Endometrial microvascular endothelial cells (primary cell): ENCODE data around the gene MPIG6B. TPM values are rescaled to one million over a fixed set of nuclear protein-coding genes. Genes with fewer than 3 reads are reported as not detected.

Experiments
- in situ Hi-C: cut with HindIII; loops from 2 replicates; pipeline ENCODE4 v1.10.0; 2017; ENCODE audit warnings: low sequenced_read_pairs, low pct_unique_long_range_greater_than_20kb; ENCODE audit errors: inconsistent ontology term
- total RNA-seq: library from RNA; depleted of rRNA; stranded (reverse); fragments of >200 nt; gene quantifications from one replicate; pipeline ENCODE4 v1.2.3, GENCODE V29; 2015; ENCODE audit errors: inconsistent ontology term

Gene MPIG6B
- total RNA-seq, 1 donor from 2014 or later: not detected

DNA sequence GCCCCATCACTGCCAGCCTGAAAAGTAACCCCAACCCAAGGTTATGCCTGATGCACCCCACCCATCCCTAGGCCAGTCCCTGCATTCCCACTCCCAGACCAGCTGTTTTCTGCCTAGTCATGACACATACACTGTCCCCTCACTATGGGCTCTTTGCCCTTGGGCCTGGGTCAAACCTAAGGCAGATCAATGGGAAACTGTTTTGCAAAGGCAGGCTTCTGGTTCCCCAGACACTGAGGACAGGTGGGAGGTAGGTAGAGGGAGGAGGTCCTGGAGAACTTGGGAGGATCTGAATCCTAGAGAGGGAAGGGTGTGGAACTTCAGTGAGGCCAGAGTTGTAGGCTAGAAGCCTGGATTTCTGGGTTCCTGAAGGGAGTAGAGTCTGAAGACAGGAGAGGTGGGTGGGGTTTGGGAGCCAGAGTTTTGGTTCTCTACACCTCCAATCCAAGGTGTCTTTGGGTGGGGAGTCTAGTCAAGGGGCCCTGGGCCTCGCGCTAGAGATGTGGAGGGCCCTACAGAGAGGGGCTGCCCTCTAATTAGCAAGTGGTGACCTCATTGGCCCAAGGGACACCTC, 11.2 kb downstream of the MPIG6B start:
- in situ Hi-C loops: no loop called here

DNA sequence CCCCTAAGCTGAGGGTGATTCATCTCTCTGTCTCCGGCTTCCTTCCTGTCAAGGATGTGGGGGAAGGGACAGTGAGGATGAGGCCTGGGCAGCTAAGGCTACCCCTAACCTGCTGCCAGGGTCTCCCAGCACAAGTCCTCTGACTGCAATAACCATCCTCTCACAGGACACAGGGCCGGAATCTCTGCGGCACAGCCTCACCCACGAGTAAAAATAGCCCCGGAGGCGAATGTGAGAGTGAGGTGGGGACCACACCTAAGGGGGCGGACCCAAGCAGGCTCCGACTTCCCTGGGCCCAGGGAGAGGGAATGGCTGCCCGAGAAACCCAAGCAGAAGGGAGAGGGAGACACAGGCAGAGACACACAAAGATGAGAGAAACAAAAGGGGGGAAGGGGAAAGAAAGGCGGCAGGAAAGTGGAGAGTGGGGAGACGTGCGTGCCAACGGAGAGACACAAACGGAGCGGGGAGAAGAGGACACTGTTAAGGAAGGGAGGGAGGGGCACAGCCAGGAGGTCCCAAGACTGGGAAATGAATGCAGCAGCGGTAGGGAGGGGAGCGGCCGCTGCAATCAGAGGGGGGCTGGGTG, 11.7 kb downstream of the MPIG6B start:
- in situ Hi-C loops: no loop called here

DNA sequence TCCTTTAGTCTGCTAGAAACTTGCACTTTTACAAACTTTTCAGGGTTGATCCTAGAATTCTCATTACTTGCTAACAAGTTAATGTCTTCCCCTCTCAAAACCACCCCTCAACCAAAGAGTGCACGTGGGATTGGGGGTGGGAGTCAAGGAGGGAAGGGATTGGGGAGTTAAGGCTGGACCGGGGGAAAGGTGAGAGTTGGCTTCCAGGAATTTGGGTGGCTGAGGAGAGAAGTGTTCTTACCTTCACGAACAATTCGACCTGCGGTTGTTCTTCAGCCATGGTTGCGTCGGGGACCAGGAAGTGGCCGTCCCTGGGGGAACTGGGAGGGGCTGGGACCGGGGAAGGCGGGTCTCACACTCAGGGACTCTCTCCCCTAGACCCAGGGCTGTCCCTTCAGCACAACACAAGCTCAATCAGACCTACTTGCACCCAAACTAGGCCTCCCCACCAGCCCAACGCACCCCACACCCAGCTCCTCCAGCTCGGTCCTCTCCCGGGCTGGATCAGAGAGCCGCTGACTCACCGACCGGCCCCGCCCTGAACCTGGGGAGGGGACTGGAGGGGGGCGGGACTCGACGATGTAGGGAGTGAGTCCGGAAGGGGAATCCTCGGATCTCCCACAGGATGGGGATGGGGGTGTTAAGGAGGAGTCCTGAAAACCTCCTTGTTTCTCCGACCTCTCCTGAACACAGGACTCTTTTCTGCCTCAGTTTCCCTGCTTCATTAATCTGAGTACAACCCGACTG, 13.0 kb downstream of the MPIG6B start, which contains the start of gene CLIC1:
Gene CLIC1, minus strand, starts transcription at position 510 of the 747 bp plus-strand sequence. Its CDS starts 230 bp downstream, at position 280.
- in situ Hi-C loops: no loop called here

DNA sequence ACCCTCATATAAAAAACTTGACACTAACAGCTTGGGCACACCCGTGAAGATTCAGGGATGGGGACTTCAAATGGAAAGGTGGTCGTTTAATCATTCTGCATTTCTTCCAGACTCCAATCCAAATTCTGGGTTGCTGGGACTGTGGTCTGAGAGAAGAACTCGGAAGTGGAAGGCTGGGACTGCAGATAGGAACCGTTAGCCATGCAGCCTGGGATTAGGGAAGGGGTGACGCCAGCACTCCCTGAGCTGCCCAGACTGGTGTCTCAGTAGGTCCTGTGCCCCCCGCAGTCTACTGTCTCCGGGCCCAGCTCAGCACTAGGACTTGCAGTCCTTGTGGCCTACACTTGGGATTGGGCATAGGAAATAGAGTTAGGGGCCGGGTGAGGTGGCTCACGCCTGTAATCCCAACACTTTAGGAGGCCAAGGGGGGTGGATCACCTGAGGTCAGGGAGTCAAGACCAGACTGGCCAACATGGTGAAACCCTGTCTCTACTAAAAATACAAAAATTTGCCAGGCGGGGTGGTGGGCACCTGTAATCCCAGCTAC, 13.7 kb downstream of the MPIG6B start:
- in situ Hi-C loops: no loop called here

DNA sequence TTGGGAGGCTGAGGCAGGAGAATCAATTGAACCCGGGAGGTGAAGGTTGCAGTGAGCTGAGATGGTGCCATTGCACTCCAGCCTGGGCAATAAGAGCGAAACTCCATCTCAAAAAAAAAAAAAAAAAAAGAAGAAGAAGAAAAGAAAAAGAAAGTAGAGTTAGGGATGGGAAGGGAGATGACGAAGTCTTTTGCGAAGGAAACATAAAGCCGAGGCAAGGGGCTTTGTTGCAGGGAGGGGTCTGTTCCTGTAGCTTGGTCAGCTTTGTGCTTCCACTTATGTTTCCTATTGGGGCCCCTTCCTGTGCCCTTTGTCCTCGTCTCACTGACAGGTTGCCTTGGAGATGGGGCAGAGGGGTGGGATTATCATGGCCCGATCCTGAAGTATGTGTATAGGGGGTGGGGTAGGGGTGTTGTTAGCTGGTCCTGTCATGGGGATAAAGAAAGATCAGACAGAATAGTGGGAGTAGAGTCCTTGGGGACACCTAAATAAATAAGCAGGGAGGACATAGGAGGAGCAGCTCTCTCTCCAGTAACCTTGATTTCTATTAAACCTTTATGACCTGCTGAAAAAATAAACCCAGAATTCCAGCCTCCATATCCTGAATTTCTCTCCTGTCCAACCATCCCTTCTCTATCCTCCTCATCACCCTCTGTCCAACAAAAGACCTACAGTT, 14.3 kb downstream of the MPIG6B start:
- in situ Hi-C loops: no loop called here

DNA sequence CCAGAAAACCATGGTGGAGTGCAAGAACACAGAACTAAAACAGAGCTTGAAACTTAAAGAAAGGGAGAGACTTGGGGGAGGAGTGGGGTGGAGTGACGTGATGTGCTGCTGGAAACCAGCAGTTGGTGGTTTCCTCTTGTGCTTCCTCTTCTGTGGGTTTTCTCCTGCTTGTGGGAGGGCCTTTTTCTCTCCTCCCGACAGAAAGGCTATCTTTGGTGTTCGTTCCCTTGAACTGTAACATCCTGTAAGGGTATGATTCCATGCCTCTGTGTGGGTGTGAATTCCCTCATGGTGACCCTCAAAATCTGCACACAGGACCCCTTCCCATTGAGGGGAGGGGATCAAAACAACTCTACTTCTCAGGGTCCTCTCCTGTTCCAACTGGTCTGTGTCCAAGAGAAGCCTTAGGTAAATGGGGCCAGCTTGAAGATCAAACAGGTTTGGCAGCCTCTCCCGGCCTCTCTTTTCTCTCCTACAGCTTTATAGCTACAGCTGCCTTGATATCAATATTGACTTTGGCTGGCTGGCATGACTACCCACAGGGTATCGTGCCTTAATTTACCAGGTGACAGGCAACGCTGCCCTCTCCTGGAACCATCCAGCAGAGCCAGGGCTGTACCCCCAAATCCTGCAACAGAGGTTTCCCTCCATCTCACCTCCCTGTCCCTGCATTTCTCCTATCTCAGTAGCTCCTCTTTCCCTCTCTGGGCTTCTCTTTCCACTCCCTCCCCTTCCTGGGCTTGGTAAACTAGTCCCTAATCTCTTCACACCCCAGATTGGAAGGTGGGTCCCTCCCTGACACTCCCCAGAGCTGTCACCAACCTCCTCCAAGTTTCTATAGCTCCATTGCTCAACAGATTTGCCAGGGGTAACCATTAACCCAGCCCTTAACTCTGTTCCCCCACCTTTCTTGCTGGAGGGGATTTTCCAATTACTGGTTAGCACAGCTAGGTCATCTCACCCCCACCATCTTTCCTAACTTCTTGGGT, 15.1 kb downstream of the MPIG6B start:
- in situ Hi-C loops: no loop called here

DNA sequence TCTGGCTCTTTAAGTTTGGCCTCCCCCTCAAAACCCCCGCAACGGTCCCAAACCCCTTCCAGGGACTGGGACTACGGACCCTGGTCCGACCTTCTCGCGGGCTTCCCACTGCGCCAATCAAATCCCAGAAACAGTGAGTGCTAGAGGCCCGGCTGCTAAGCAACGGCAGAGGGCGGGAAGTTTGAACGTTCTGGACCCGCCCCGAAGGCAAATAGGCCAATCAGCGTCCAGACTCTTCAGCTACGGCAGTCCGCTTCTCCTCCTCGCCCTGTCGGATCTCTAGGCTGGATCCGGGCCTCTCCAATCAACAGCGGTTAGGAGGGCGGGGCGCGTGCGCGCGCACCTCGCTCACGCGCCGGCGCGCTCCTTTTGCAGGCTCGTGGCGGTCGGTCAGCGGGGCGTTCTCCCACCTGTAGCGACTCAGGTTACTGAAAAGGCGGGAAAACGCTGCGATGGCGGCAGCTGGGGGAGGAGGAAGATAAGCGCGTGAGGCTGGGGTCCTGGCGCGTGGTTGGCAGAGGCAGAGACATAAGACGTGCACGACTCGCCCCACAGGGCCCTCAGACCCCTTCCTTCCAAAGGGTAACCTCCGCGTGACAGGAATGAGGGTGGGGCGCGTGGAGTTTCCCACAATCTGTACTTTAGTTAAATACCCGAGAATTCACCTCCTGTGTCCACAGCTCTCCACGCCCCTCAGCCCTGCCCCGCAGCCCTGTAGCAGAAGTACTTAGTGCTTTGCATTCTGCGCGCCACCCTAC, 16.6 kb downstream of the MPIG6B start, which contains the start of gene MSH5:
Gene MSH5, plus strand, starts transcription at position 367 of the 758 bp plus-strand sequence. CDS start 462 bp downstream, outside the sequence.
- in situ Hi-C loops: no loop called here

DNA sequence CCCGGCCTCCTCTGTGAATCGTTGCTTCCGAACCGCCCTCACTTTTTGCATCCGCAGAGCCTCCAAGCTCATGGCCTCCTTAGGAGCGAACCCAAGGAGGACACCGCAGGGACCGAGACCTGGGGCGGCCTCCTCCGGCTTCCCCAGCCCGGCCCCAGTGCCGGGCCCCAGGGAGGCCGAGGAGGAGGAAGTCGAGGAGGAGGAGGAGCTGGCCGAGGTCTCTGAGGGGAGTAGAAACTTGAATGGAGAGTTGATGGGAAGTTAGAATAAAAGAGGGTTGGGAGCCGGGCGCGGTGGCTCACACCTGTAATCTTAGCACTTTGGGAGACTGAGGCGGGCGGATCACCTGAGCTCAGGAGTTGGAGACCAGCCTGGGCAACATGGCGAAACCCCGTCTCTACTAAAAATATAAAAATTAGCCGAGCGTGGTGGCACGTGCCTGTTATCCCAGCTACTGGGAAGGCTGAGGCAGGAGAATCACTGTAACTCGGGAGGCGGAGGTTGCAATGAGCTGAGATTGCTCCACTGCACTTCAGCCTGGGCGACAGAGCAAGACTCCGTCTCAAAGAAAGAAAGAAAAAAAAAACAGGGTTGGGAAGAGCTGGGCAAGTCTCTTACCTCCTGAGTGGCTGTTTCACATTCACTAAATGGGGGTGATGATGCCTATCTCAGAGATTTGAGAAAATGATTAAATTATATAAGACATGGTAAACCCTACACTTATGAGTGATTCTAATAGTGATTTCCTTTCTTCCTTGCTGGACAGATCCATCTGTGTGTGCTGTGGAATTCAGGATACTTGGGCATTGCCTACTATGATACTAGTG, 17.4 kb downstream of the MPIG6B start:
- in situ Hi-C loops: no loop called here

DNA sequence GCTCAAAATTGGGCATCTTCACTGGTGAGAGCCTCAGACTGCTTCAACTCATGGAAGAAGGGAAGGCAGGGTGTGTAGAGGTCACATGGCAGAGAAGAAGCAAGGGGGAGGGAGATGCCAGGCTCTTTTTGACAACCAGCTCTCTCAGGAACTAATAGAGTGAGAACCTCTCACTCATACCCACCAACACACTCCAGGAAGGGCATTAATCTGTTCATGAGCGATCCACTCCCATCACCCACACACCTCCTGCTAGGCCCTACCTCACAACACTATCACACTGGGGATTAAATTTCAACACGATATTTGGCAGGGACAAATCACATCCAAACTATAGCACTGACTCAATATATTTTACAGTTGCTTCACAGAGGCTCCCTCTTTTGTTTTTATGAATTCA, 18.6 kb downstream of the MPIG6B start:
- in situ Hi-C loops: no loop called here

DNA sequence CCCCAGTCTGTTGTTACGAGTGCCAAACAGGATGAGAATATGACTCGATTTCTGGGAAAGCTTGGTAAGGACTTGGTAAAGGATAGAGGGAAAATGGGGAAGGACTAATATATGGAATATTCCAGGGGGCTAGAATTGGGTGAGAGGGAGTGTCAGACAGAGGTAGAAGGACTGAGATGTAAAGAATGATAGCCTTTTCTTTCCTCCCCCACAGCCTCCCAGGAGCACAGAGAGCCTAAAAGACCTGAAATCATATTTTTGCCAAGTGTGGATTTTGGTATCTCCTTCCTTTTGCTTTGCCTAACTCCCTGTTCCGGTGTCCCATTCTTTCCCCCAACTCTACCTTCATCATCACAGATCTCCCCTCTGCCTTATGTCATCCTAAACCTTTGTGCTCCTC, 19.7 kb downstream of the MPIG6B start:
- in situ Hi-C loops: no loop called here

DNA sequence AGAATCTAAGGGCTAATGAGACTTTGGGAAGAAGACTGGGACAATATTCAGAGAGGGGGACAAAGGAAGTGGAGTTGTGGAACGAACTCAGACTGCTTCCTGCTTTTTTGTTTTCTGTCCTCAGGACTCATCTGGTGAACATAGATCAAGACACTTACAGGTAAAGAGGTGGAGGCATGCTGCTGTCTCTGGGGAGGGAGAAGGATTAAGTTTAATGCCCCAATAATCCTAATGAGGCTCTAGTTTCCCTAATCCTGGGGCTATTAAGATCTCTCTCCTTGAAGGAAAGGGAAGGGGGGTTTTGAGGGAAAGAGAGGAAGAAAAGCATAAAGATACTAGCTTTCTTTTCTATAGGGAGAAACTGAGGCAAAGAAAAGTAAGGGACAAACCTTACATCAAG, 21.2 kb downstream of the MPIG6B start:
- in situ Hi-C loops: no loop called here

DNA sequence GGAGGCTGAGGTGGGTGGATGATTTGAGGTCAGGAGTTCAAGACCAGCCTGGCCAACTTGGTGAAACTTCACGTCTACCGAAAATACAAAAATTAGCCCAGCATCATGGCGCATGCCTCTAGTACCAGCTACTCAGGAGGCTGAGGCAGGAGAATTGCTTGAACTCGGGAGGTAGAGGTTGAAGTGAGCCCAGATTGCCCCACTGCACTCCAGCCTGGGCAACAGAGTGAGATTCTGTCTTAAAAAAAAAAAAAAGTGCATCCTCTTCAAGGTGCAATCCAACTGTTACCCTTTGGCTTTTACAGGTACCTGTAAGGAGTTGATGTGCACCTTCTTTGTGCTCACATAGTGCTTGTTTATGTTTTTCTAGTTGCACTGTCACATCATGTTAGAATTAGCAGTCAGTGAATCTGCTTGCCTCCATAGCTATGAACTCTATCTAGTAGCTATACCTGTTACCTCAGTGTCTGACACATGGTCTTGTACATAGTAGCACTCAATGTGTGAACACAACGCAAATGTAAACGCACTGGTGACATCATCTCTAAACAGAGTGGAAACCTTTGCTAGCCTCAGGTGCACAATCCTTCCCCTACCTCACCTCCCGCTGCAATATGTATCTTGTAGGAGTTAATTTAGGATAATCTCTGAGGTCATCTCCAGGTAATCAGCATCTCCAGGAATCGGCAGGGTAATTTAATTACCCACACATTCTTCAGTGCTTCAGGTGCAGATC, 26.3 kb downstream of the MPIG6B start:
- in situ Hi-C loops: no loop called here

DNA sequence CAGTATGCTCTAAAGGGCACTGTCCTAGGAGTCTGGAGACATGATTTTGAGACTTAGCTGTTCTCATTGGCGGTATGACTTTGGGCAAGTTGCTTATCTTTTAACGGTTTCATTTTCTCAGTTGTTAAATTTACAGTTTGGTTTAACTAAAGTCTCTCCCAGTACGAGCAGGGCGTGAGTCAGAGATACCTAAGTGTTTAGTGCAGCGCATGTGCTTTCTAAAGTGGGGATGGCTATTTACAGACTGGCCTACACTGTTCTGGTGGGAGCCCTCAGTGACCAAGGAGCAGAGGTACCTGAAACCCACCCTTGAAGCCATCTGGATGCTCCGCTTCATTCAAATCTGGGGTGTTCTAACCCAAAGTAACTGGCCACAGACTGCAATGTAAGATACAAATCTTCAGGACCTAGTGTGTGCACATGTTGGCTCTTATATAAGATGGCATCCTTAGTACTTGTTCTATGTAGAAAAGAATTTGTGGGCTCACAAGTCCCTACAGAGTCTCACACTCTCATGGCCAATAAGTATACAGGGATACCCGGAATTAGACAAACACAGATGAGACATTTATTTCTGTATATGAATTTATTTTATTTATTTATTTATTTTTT, 27.3 kb downstream of the MPIG6B start:
- in situ Hi-C loops: no loop called here

DNA sequence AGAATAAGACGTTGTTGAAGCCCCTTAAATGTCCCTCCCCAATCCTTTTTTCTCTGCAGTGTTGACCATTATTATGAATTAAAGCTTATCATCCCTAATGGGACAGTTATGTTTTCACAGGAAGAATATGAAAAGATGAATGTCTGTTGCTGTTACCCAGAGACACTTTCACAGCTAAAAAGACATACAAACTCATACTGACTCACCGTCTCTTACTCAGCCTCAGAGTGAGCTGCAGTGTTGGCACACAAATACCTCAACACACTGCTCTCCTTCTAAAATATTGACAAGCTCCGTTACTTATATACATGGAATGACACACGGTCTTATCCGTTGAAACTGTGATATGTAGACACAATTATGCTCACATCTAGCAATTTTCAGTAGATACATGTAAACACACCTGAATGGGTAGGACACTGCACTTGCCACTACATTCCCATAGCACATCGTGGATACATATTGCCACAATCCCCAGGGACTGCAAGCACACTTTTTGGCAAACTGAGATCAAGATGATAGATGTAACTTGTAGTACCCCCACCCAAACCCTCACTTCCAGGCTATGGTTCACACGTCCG, 29.7 kb downstream of the MPIG6B start:
- in situ Hi-C loops: no loop called here

DNA sequence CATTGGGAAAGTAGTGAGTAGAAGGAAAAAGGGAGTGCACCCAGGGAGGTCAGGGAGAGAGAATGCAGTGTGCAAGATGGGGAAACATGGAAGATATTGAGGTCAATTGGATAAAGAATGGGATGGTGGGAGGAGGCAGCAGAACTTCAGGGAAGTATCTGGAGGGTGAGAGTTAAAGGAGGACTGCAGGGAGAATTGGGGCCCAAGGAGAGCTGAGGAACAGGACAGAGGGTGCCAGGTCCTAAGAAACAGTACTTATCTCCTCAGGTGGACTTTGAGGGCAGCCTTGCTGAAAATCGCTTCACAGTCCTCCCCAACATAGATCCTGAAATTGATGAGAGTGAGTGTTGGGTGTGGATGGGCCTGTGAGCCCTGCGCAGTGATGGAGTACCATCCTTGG, 35.1 kb downstream of the MPIG6B start:
- in situ Hi-C loops: no loop called here
